NCI-H1092 treated with DMSO at 0.1 percent for 48 hours (cell line): Measurements from ENCODE around the gene RNF212B.

Source experiments
- DNase-seq: peaks from one replicate; lab custom pipeline; 2025; lab: John Stamatoyannopoulos, UW

The RNF212B gene

GRCh38 chr14:23321572-23322547 is 84.1 kb downstream of the RNF212B start:
- peak; percentile 62 for DNase-seq
